Ovary (tissue), 3 donors: ENCODE measurements around the gene IL27RA.
"Not testable (repeated sequence)": the region's sequence is repeated elsewhere in the genome, so short reads cannot be mapped to it uniquely, and the experiment has no call there.

Experiments
- EP300 ChIP-seq: sonication (generic); formaldehyde crosslinking; IDR thresholded peaks from one replicate; pipeline ENCODE4 v1.6.1; 2017; ENCODE audit warnings: antibody characterized with exemption
- POLR2A ChIP-seq: fragments of 450-650 bp; IDR thresholded peaks from one replicate; pipeline ENCODE4 v1.6.1; 2017; ENCODE audit warnings: antibody characterized with exemption, mild to moderate bottlenecking, moderate library complexity
- TF ChIP-seq, protein P1 (sequence below), 3 donors: fragments of 450-650 bp in 2 of 3; fragments of 200-600 bp in 1 of 3; IDR thresholded peaks; one replicate each; pipeline versions ENCODE4 v1.5.1 to v1.8.0; 2016 to 2022; ENCODE audit warnings: antibody characterized with exemption in 3 of 3, mild to moderate bottlenecking in 1 of 3
- donor health status: DM: no; HTN: no; CAD: no.

- TF ChIP-seq, protein P1, sequence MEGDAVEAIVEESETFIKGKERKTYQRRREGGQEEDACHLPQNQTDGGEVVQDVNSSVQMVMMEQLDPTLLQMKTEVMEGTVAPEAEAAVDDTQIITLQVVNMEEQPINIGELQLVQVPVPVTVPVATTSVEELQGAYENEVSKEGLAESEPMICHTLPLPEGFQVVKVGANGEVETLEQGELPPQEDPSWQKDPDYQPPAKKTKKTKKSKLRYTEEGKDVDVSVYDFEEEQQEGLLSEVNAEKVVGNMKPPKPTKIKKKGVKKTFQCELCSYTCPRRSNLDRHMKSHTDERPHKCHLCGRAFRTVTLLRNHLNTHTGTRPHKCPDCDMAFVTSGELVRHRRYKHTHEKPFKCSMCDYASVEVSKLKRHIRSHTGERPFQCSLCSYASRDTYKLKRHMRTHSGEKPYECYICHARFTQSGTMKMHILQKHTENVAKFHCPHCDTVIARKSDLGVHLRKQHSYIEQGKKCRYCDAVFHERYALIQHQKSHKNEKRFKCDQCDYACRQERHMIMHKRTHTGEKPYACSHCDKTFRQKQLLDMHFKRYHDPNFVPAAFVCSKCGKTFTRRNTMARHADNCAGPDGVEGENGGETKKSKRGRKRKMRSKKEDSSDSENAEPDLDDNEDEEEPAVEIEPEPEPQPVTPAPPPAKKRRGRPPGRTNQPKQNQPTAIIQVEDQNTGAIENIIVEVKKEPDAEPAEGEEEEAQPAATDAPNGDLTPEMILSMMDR (IDR thresholded peaks at IDR 0.05) = not testable (repeated sequence)
- not testable (repeated sequence) for TF ChIP-seq POLR2A, EP300
These were observed 3.6 kb downstream of the IL27RA start for GRCh38 chr19:14035159-14035558.
